Gastrocnemius medialis (tissue), 4 donors: ENCODE data around the gene RNASEL. TPM values are rescaled to one million over a fixed set of nuclear protein-coding genes. Genes with fewer than 3 reads are reported as not detected.

Experiments
- ATAC-seq, 2 donors: fragments of 150-250 bp; one replicate each; pipeline ENCODE4 v1.9.1; 2016
- DNase-seq, 2 donors: peaks; one replicate each; pipeline ENCODE4 v3.0.0-alpha.2; 2019
- H3K27ac ChIP-seq, 4 donors: fragments of 200-600 bp; sonication (generic); 1 replicate in 1 of 4; 2 replicates in 3 of 4; pipeline ENCODE4 v1.5.1; 2016 to 2018; ENCODE audit warnings: mild to moderate bottlenecking in 2 of 4, moderate library complexity in 1 of 4
- H3K27me3 ChIP-seq, 3 donors: fragments of 200-600 bp; sonication (generic) in 2 of 3; 1 replicate in 1 of 3; 2 replicates in 2 of 3; pipeline versions ENCODE4 v1.5.1 to v1.6.0; 2016 to 2019; ENCODE audit warnings: mild to moderate bottlenecking in 1 of 3, moderate library complexity in 1 of 3
- H3K36me3 ChIP-seq, 2 donors: fragments of 200-600 bp; sonication (generic) in 1 of 2; one replicate each; pipeline ENCODE4 v1.5.1; 2017 to 2018
- H3K4me1 ChIP-seq, 2 donors: fragments of 200-600 bp; sonication (generic) in 1 of 2; one replicate each; pipeline ENCODE4 v1.5.1; 2016 to 2017; ENCODE audit warnings: mild to moderate bottlenecking in 2 of 2
- H3K4me3 ChIP-seq, 4 donors: fragments of 200-600 bp; sonication (generic) in 3 of 4; 1 replicate in 1 of 4; 2 replicates in 3 of 4; pipeline ENCODE4 v1.5.1; 2016 to 2019; ENCODE audit warnings: mild to moderate bottlenecking in 2 of 4
- H3K9me3 ChIP-seq, 3 donors: fragments of 200-600 bp; sonication (generic) in 2 of 3; 1 replicate in 1 of 3; 2 replicates in 2 of 3; pipeline ENCODE4 v1.5.1; 2016 to 2019
- CTCF ChIP-seq, 5 experiments: fragments of 450-650 bp in 3 of 5; fragments of 200-600 bp in 2 of 5; sonication (generic) in 2 of 5; IDR thresholded peaks in 4 of 5; conservative IDR thresholded peaks in 1 of 5; 1 replicate in 4 of 5; 2 replicates in 1 of 5; pipeline ENCODE4 v1.5.1; 2016 to 2019; ENCODE audit warnings: antibody characterized with exemption in 5 of 5, mild to moderate bottlenecking in 3 of 5, moderate library complexity in 3 of 5
- POLR2A ChIP-seq, 2 donors: fragments of 450-650 bp; IDR thresholded peaks; one replicate each; pipeline ENCODE4 v1.6.1; 2017; ENCODE audit warnings: antibody characterized with exemption in 2 of 2, mild to moderate bottlenecking in 2 of 2, moderate library complexity in 2 of 2
- in situ Hi-C, 4 donors: fragments of 200-750 bp; cut with MboI; loops; one replicate each; pipeline versions ENCODE4 v1.15.0 to v1.8.0; 2017; ENCODE audit warnings: low sequenced_read_pairs in 4 of 4
- intact Hi-C: fragments of 100-400 bp; cut with DNase I; formaldehyde crosslinking; loops from one replicate; pipeline ENCODE4 v1.15.1; 2023; ENCODE audit warnings: low total_unique reads
- total RNA-seq, 4 donors: library from RNA; depleted of rRNA; stranded (reverse); fragments of >200 nt; gene quantifications; one replicate each; pipeline versions ENCODE4 v1.1.0 to v1.2.3, GENCODE V29; 2016

Gene RNASEL
- total RNA-seq, 4 donors from 2014 or later = 0.51 to 4.4 (median 2.4) TPM

- H3K36me3 ChIP-seq = no peaks in the 10 kb centered on the region
- intact Hi-C loops = no loop called here
- DNase-seq (no peak), ATAC-seq (no peak)
- no peaks in the 10 kb centered on the region for H3K4me1 ChIP-seq
- no peak overlapping the region for H3K27ac ChIP-seq
- no peak for TF ChIP-seq POLR2A (IDR thresholded peaks at IDR 0.05)
- no peak for TF ChIP-seq CTCF (IDR thresholded peaks at IDR 0.05 in 4 of 5, conservative IDR thresholded peaks at IDR 0.05 in 1 of 5)
- in situ Hi-C loops = no loop called here
- no peaks in the 10 kb centered on the region for H3K9me3 ChIP-seq
- H3K4me3 ChIP-seq = no peak overlapping the region
- H3K27me3 ChIP-seq = no peaks in the 10 kb centered on the region
Measured at GRCh38 chr1:182631053-182631677, 42.1 kb upstream of the RNASEL start.

GRCh38 chr1:182630586-182630985, 41.5 kb upstream of the RNASEL start:
- no peaks in the 10 kb centered on the region for H3K4me1 ChIP-seq
- intact Hi-C loops (no loop called here), in situ Hi-C loops (no loop called here)
- no peak overlapping the region for H3K4me3 ChIP-seq
- H3K27ac ChIP-seq = no peak overlapping the region
- no peaks in the 10 kb centered on the region for H3K9me3 ChIP-seq
- TF ChIP-seq CTCF (IDR thresholded peaks at IDR 0.05 in 4 of 5, conservative IDR thresholded peaks at IDR 0.05 in 1 of 5) (no peak), POLR2A (IDR thresholded peaks at IDR 0.05) (no peak)
- DNase-seq (no peak), ATAC-seq (no peak)
- no peaks in the 10 kb centered on the region for H3K27me3 ChIP-seq
- H3K36me3 ChIP-seq = no peaks in the 10 kb centered on the region

GRCh38 chr1:182629499-182630096, 40.5 kb upstream of the RNASEL start:
- no peak for TF ChIP-seq CTCF (IDR thresholded peaks at IDR 0.05 in 4 of 5, conservative IDR thresholded peaks at IDR 0.05 in 1 of 5)
- no peak for TF ChIP-seq POLR2A (IDR thresholded peaks at IDR 0.05)
- intact Hi-C loops = no loop called here
- Histone ChIP-seq H3K27me3 (no peaks in the 10 kb centered on the region), H3K4me3 (no peak overlapping the region), H3K4me1 (no peaks in the 10 kb centered on the region), H3K36me3 (no peaks in the 10 kb centered on the region), H3K27ac (no peak overlapping the region), H3K9me3 (no peaks in the 10 kb centered on the region)
- in situ Hi-C loops = no loop called here
- DNase-seq (no peak), ATAC-seq (no peak)

- Histone ChIP-seq H3K36me3 (no peaks in the 10 kb centered on the region), H3K27me3 (no peaks in the 10 kb centered on the region), H3K27ac (no peak overlapping the region), H3K4me3 (no peak overlapping the region), H3K4me1 (no peaks in the 10 kb centered on the region), H3K9me3 (no peaks in the 10 kb centered on the region)
- no peak for DNase-seq
- TF ChIP-seq POLR2A (IDR thresholded peaks at IDR 0.05) (no peak), CTCF (IDR thresholded peaks at IDR 0.05 in 4 of 5, conservative IDR thresholded peaks at IDR 0.05 in 1 of 5) (no peak)
- intact Hi-C loops (no loop called here), in situ Hi-C loops (no loop called here)
- ATAC-seq = no peak
Measured at GRCh38 chr1:182629080-182629479, 40.0 kb upstream of the RNASEL start.
